Measurements from ENCODE around the gene RFTN1.

The RFTN1 gene

GRCh38 chr3:16272588-16272987 is 240.9 kb downstream of the RFTN1 start:
- DNase-seq: no peak
- Mint-ChIP-seq H3K27me3 (no peaks in the 10 kb centered on the region), H3K4me3 (no peak overlapping the region), H3K4me1 (ENCODE audit: low read depth in 2 of 2) (peaks cover under 1% of the 10 kb centered on the region in 2 donors), H3K9me3 (no peaks in the 10 kb centered on the region), H3K36me3 (ENCODE audit: insufficient read depth) (peaks cover 22% of the 10 kb centered on the region), H3K27ac (no peak overlapping the region)
- no peak for ATAC-seq (replicated peaks)

- DNase-seq (no peak), ATAC-seq (replicated peaks) (no peak)
- H3K36me3 Mint-ChIP-seq (ENCODE audit: insufficient read depth): peaks cover 21% of the 10 kb centered on the region
- H3K4me1 Mint-ChIP-seq (ENCODE audit: low read depth in 2 of 2): peaks cover 3 to 12% of the 10 kb centered on the region in 2 donors
- no peak overlapping the region for H3K4me3 Mint-ChIP-seq
- H3K27ac Mint-ChIP-seq: no peak overlapping the region
- no peaks in the 10 kb centered on the region for H3K9me3 Mint-ChIP-seq
- no peaks in the 10 kb centered on the region for H3K27me3 Mint-ChIP-seq
Observed at GRCh38 chr3:16270855-16271254, 242.6 kb downstream of the RFTN1 start.

- Mint-ChIP-seq H3K27me3 (no peaks in the 10 kb centered on the region), H3K36me3 (ENCODE audit: insufficient read depth) (peaks cover 17% of the 10 kb centered on the region), H3K27ac (peak overlapping the region; percentile 99), H3K9me3 (no peaks in the 10 kb centered on the region), H3K4me3 (no peak overlapping the region), H3K4me1 (ENCODE audit: low read depth in 2 of 2) (peaks cover 12 to 25% of the 10 kb centered on the region in 2 donors)
- no peak for DNase-seq
- no peak for ATAC-seq (replicated peaks)
Observed at GRCh38 chr3:16266714-16267113, 246.8 kb downstream of the RFTN1 start.
